Vagina (tissue), 2 donors: ENCODE measurements around the gene TJP1.

Experiments
- CTCF ChIP-seq, 3 experiments: fragments of 450-650 bp in 2 of 3; fragments of 200-600 bp in 1 of 3; sonication (generic) in 1 of 3; IDR thresholded peaks; one replicate each; pipeline ENCODE4 v1.5.1; 2017 to 2019; ENCODE audit warnings: antibody characterized with exemption in 3 of 3, mild to moderate bottlenecking in 2 of 3, moderate library complexity in 2 of 3
- POLR2A ChIP-seq, 2 donors: fragments of 450-650 bp; IDR thresholded peaks; one replicate each; pipeline ENCODE4 v1.6.1; 2017; ENCODE audit warnings: antibody characterized with exemption in 2 of 2, mild to moderate bottlenecking in 2 of 2, moderate library complexity in 2 of 2
- POLR2AphosphoS5 ChIP-seq, 2 donors: sonication (generic); formaldehyde crosslinking; IDR thresholded peaks; one replicate each; pipeline ENCODE4 v1.9.0; 2017; ENCODE audit warnings: antibody characterized with exemption in 2 of 2, mild to moderate bottlenecking in 2 of 2, low read depth in 1 of 2; ENCODE audit not compliant: insufficient read depth in 1 of 2

GRCh38 chr15:29770796-29771195, 51.5 kb downstream of the TJP1 start:
- TF ChIP-seq POLR2A (IDR thresholded peaks at IDR 0.05), result no peak
- no peak for TF ChIP-seq CTCF (IDR thresholded peaks at IDR 0.05)
- no peak for TF ChIP-seq POLR2AphosphoS5 (IDR thresholded peaks at IDR 0.05; ENCODE audit: insufficient read depth in 1 of 2, low read depth in 1 of 2)
